ENCODE results near the gene TRMT5.

DNA sequence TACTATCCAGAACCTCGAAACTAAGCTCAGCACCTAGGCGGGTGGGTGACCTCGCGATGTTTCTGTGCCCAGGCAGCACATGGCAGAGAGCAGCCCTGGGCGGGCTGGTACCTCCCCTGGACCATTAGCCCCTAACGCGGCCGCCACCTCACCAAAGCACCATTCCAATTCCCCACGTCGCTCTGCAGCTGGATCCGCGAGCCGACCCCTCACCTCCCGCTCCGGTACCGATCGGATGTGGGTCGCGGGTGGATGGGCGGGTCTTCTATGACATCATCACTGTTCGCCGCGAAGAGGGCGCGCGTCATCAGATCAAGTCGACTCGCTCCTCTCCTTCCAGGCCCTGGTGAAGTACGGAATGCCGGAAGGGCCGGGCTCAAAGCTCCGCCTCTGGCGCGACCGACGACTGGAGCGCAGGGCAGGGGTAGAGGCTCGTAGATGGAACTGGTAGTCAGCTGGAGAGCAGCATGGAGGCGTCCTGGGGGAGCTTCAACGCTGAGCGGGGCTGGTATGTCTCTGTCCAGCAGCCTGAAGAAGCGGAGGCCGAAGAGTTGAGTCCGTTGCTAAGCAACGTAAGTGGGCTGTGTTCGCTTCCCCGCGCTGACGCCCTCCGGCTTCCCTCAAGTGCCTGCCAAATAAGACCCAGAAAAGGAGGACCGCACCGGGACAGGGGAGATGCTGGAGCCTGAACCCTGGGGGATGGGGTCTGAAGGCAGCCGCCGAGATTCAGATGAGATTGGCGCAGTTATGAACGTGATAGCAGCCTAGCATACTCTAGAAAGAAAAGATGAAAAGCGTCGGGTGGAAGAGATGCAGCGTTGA, at the start of gene TRMT5, which contains the start of gene SLC38A6:
- TF ChIP-seq, protein P1, sequence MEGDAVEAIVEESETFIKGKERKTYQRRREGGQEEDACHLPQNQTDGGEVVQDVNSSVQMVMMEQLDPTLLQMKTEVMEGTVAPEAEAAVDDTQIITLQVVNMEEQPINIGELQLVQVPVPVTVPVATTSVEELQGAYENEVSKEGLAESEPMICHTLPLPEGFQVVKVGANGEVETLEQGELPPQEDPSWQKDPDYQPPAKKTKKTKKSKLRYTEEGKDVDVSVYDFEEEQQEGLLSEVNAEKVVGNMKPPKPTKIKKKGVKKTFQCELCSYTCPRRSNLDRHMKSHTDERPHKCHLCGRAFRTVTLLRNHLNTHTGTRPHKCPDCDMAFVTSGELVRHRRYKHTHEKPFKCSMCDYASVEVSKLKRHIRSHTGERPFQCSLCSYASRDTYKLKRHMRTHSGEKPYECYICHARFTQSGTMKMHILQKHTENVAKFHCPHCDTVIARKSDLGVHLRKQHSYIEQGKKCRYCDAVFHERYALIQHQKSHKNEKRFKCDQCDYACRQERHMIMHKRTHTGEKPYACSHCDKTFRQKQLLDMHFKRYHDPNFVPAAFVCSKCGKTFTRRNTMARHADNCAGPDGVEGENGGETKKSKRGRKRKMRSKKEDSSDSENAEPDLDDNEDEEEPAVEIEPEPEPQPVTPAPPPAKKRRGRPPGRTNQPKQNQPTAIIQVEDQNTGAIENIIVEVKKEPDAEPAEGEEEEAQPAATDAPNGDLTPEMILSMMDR (conservative IDR thresholded peaks at IDR 0.05) = no peak
- no peak for TF ChIP-seq ZFX (IDR thresholded peaks at IDR 0.05)

Measured in C4-2B (cell line).